IMR-90 (cell line): ENCODE data around the gene SYCE3.

Source experiments
- CTCF ChIP-seq: conservative IDR thresholded peaks from 2 replicates; pipeline ENCODE4 v1.5.1; 2012; ENCODE audit warnings: mild to moderate bottlenecking, low read depth, low read length, improper control_type of control experiment
- ELK1 ChIP-seq: fragments of 150-350 bp; IDR thresholded peaks from 2 replicates; pipeline ENCODE4 v1.6.1; 2016; ENCODE audit warnings: low read depth, mild to moderate bottlenecking, low read length, moderate library complexity, borderline replicate concordance
- FOS ChIP-seq: fragments of 150-350 bp; IDR thresholded peaks from 2 replicates; pipeline ENCODE4 v1.6.1; 2016; ENCODE audit warnings: low read depth, low read length
- MAZ ChIP-seq: IDR thresholded peaks from 2 replicates; pipeline ENCODE4 v1.6.1; 2012; ENCODE audit warnings: low read depth, mild to moderate bottlenecking, low read length, improper control_type of control experiment, moderate library complexity, borderline replicate concordance
- MXI1 ChIP-seq: IDR thresholded peaks from 2 replicates; pipeline ENCODE4 v1.6.1; 2012; ENCODE audit warnings: low read depth, mild to moderate bottlenecking, low read length, moderate library complexity, borderline replicate concordance
- NFE2L2 ChIP-seq: fragments of 150-350 bp; IDR thresholded peaks from 2 replicates; pipeline ENCODE4 v1.6.1; 2016; ENCODE audit warnings: low read depth, mild to moderate bottlenecking, low read length
- POLR2A ChIP-seq: IDR thresholded peaks from 2 replicates; pipeline ENCODE4 v1.6.1; 2012; ENCODE audit warnings: mild to moderate bottlenecking, low read depth, low read length
- RAD21 ChIP-seq: IDR thresholded peaks from 2 replicates; pipeline ENCODE4 v1.6.1; 2012; ENCODE audit warnings: low read length, improper control_type of control experiment
- SMC3 ChIP-seq: fragments of 150-350 bp; IDR thresholded peaks from 2 replicates; pipeline ENCODE4 v1.6.1; 2016; ENCODE audit warnings: low read depth, mild to moderate bottlenecking, antibody characterized with exemption, low read length, moderate library complexity
- USF2 ChIP-seq: fragments of 150-350 bp; IDR thresholded peaks from 2 replicates; pipeline ENCODE4 v1.6.1; 2017; ENCODE audit warnings: mild to moderate bottlenecking, antibody characterized with exemption, low read length, low read depth

GRCh38 chr22:50561401-50562358 is 1.0 kb downstream of the SYCE3 start:
- TF ChIP-seq CTCF (no peak), POLR2A (no peak), FOS (no peak), MAZ (no peak), SMC3 (no peak), ELK1 (no peak), USF2 (no peak), NFE2L2 (no peak), RAD21 (no peak), MXI1 (no peak)
